Endothelial cell of umbilical vein (primary cell): ENCODE results near the gene TMEM161A. TPM values are rescaled to one million over a fixed set of nuclear protein-coding genes. Genes with fewer than 3 reads are reported as not detected.

Experiments
- BruUV-seq: library from RNA; stranded (reverse); fragments of 400-500 nt; replicated peaks from 2 replicates; lab custom pipeline; 2021; lab: Mats Ljungman, UMichigan
- CTCF ChIA-PET: fragments of 300-600, 350-600 bp; sonication (Branson Sonifier 250); formaldehyde crosslinking; loops from one replicate; lab custom pipeline; 2021; ENCODE audit warnings: antibody characterized with exemption, inconsistent platforms; lab: Charles Lee
- POLR2A ChIA-PET: fragments of 300-600, 350-600 bp; sonication (Branson Sonifier 250); formaldehyde crosslinking; loops from one replicate; lab custom pipeline; 2021; ENCODE audit warnings: antibody characterized with exemption, inconsistent platforms; lab: Charles Lee
- DNase-seq: peaks from one replicate; pipeline ENCODE4 v3.0.0-alpha.2; 2011; ENCODE audit warnings: low read depth, low spot score
- FAIRE-seq: peaks from 2 replicates; lab custom pipeline; 2011; peaks lifted over from hg19 to GRCh38; lab: Jason Lieb, UNC
- H2AFZ ChIP-seq: 2 replicates; pipeline ENCODE4 v1.6.0; 2012; ENCODE audit warnings: low read depth, low read length, control low read depth, inconsistent platforms
- H3K27ac ChIP-seq: 2 replicates; pipeline ENCODE4 v1.5.1; 2011; ENCODE audit warnings: low read depth, mild to moderate bottlenecking, control low read depth, low read length, moderate library complexity; ENCODE audit not compliant: insufficient read depth
- H3K27me3 ChIP-seq, 2 experiments: 2 replicates each; pipeline versions ENCODE4 v1.6.0 to v1.6.1; 2011; ENCODE audit warnings: low read length in 2 of 2, mixed read lengths in 1 of 2; ENCODE audit not compliant: control insufficient read depth in 2 of 2, insufficient read depth in 2 of 2
- H3K36me3 ChIP-seq, 2 experiments: 2 replicates in 1 of 2; 3 replicates in 1 of 2; pipeline ENCODE4 v1.5.1; 2011; ENCODE audit warnings: low read length in 2 of 2, mild to moderate bottlenecking in 1 of 2, moderate library complexity in 1 of 2; ENCODE audit not compliant: control insufficient read depth in 2 of 2, insufficient read depth in 2 of 2; ENCODE audit errors: extremely low read depth in 1 of 2
- H3K4me1 ChIP-seq: 3 replicates; pipeline ENCODE4 v1.5.1; 2011; ENCODE audit warnings: mild to moderate bottlenecking, low read length; ENCODE audit not compliant: control insufficient read depth, insufficient read depth; ENCODE audit errors: extremely low read depth
- H3K4me2 ChIP-seq: 2 replicates; pipeline ENCODE4 v1.6.1; 2011; ENCODE audit warnings: low read length, control low read depth, mixed read lengths; ENCODE audit not compliant: insufficient read depth
- H3K4me3 ChIP-seq, 3 experiments: fragments of 200-600 bp in 1 of 3; sonication (generic), shearing (Covaris generic) in 1 of 3; replicated peaks in 1 of 3; 2 replicates each; pipeline ENCODE4 v1.5.1; 2011 to 2016; ENCODE audit warnings: control low read depth in 3 of 3, low read length in 3 of 3, mild to moderate bottlenecking in 2 of 3, inconsistent platforms in 1 of 3, low read depth in 1 of 3, moderate library complexity in 1 of 3; ENCODE audit not compliant: insufficient read depth in 1 of 3
- H3K79me2 ChIP-seq: 2 replicates; pipeline ENCODE4 v1.6.0; 2012; ENCODE audit warnings: low read length, inconsistent platforms; ENCODE audit not compliant: control insufficient read depth, insufficient read depth
- H3K9ac ChIP-seq: replicated peaks from 2 replicates; pipeline ENCODE3; 2011; ENCODE audit warnings: low read length, control low read depth; ENCODE audit not compliant: insufficient read depth; ENCODE audit errors: extremely low read depth
- H3K9me1 ChIP-seq: replicated peaks from 3 replicates; pipeline ENCODE4 v1.6.0; 2011; ENCODE audit warnings: mild to moderate bottlenecking, low read length; ENCODE audit not compliant: control insufficient read depth, insufficient read depth; ENCODE audit errors: extremely low read depth
- H3K9me3 ChIP-seq: replicated peaks from 2 replicates; pipeline ENCODE4 v1.5.1; 2012; ENCODE audit warnings: low read length, inconsistent platforms; ENCODE audit not compliant: control insufficient read depth, insufficient read depth
- H4K20me1 ChIP-seq: replicated peaks from 2 replicates; pipeline ENCODE3; 2011; ENCODE audit warnings: mild to moderate bottlenecking, low read length; ENCODE audit not compliant: control insufficient read depth, insufficient read depth; ENCODE audit errors: extremely low read depth
- CTCF ChIP-seq, 2 donors: IDR thresholded peaks; 1 replicate in 1 of 2; 2 replicates in 1 of 2; pipeline ENCODE4 v1.5.1; 2011; ENCODE audit warnings: low read length in 2 of 2, mild to moderate bottlenecking in 2 of 2, moderate library complexity in 2 of 2, control low read depth in 1 of 2, inconsistent platforms in 1 of 2, low read depth in 1 of 2; ENCODE audit not compliant: insufficient read depth in 1 of 2; ENCODE audit errors: extremely low read depth in 1 of 2
- EZH2 ChIP-seq: IDR thresholded peaks from 2 replicates; pipeline ENCODE4 v1.6.1; 2012; ENCODE audit warnings: borderline replicate concordance, low read depth, mild to moderate bottlenecking, moderate library complexity, low read length, inconsistent platforms; ENCODE audit not compliant: severe bottlenecking
- FOS ChIP-seq: IDR thresholded peaks from 2 replicates; pipeline ENCODE4 v1.6.1; 2011; ENCODE audit warnings: mild to moderate bottlenecking, low read length, moderate library complexity, borderline replicate concordance; ENCODE audit not compliant: insufficient read depth
- GATA2 ChIP-seq: IDR thresholded peaks from 2 replicates; pipeline ENCODE4 v1.7.0; 2011; ENCODE audit warnings: low read depth, mild to moderate bottlenecking, moderate library complexity, mixed read lengths, low read length; ENCODE audit not compliant: insufficient read length, insufficient read depth
- JUN ChIP-seq: IDR thresholded peaks from 2 replicates; pipeline ENCODE4 v1.6.1; 2011; ENCODE audit warnings: borderline replicate concordance, low read depth; ENCODE audit not compliant: insufficient read length, insufficient read depth
- MAX ChIP-seq: IDR thresholded peaks from 2 replicates; pipeline ENCODE4 v1.6.1; 2011; ENCODE audit not compliant: insufficient read depth, insufficient read length
- MYC ChIP-seq: IDR thresholded peaks from one replicate; pipeline ENCODE4 v1.6.1; 2011; ENCODE audit warnings: mild to moderate bottlenecking, low read depth, low read length
- POLR2A ChIP-seq: IDR thresholded peaks from 2 replicates; pipeline ENCODE4 v1.6.1; 2012; ENCODE audit warnings: low read depth, mild to moderate bottlenecking, control low read depth, low read length
- POLR2AphosphoS5 ChIP-seq: IDR thresholded peaks from 2 replicates; pipeline ENCODE4 v1.6.1; 2012; ENCODE audit warnings: low read depth, mild to moderate bottlenecking, control low read depth, low read length, moderate library complexity; ENCODE audit not compliant: insufficient read depth
- dilution Hi-C: fragments of 300-500 bp; cut with MboI; formaldehyde crosslinking; loops from one replicate; pipeline ENCODE4 v1.15.0; 2019; ENCODE audit warnings: low sequenced_read_pairs; ENCODE audit not compliant: extremely low pct_ligation_motif_present
- intact Hi-C: fragments of 100-400 bp; cut with micrococcal nuclease; formaldehyde crosslinking; loops from one replicate; pipeline ENCODE4 v1.10.0; 2022
- polyA plus RNA-seq, 4 experiments: library from polyadenylated mRNA; depleted of rRNA in 3 of 4; stranded (reverse) in 3 of 4; unstranded in 1 of 4; fragments of >200 nt; gene quantifications; 2 replicates each; pipeline versions ENCODE4 v1.2.1 to v1.2.3, GENCODE V29; 2011 to 2012; ENCODE audit warnings: missing spikeins in 1 of 4
- total RNA-seq: library from RNA; stranded (reverse); gene quantifications from 2 replicates; pipeline ENCODE4 v1.2.3, GENCODE V29; 2021

TMEM161A gene
- total and polyA plus RNA-seq, 2 donors (not counting 3 experiments of a cell fraction or from before 2014, with no cell fraction given), result 24.1 to 54.9 TPM

GRCh38 chr19:19096641-19097627 lies 41.3 kb downstream of the TMEM161A start:
- BruUV-seq, result no TSS peak

More at GRCh38 chr19:19096641-19097627, 41.3 kb downstream of the TMEM161A start:
- intact Hi-C loops, result no loop called here
- POLR2A ChIA-PET, result no interaction called here
- Histone ChIP-seq H3K4me3 (no peak overlapping the region), H3K9me3 (no peaks in the 10 kb centered on the region), H2AFZ (no peak overlapping the region), H3K27me3 (no peaks in the 10 kb centered on the region), H3K79me2 (no peaks in the 10 kb centered on the region), H3K9me1 (no peaks in the 10 kb centered on the region), H3K36me3 (no peaks in the 10 kb centered on the region), H3K27ac (no peak overlapping the region), H3K4me2 (no peak overlapping the region), H3K4me1 (no peaks in the 10 kb centered on the region), H4K20me1 (no peaks in the 10 kb centered on the region), H3K9ac (no peak overlapping the region)
- CTCF ChIA-PET, result interaction anchor here (1.4 kb wide), 1 partner anchor 9 kb away, joined by 3 read pairs; no protein-coding TSS in a partner anchor
- FAIRE-seq, result no peak
- no peak for DNase-seq
- dilution Hi-C loops, result no loop called here
- TF ChIP-seq EZH2 (no peak), GATA2 (no peak), JUN (no peak), MYC (no peak), MAX (no peak), CTCF (IDR thresholded peaks at IDR 0.05; ENCODE audit: extremely low read depth in 1 of 2, insufficient read depth in 1 of 2, low read depth in 1 of 2, low read length in 2 of 2) (no peak), POLR2A (no peak), FOS (no peak), POLR2AphosphoS5 (no peak)
